ENCODE results near the gene MEGF11.
A peak's percentile ranks its signal among the peaks of the same experiment; 100 is the strongest.

Gene MEGF11

GRCh38 chr15:66096688-66097058, 156.9 kb downstream of the MEGF11 start:
- H3K79me2 ChIP-seq (ENCODE audit: control insufficient read depth, insufficient read depth, low read length), result no peaks in the 10 kb centered on the region
- H4K5ac ChIP-seq (ENCODE audit: low read length), result no peak overlapping the region
- H3K4me1 ChIP-seq (ENCODE audit: control insufficient read depth, low read depth, low read length), result peaks cover 2% of the 10 kb centered on the region
- H3K18ac ChIP-seq (ENCODE audit: low read length), result no peak overlapping the region
- no peaks in the 10 kb centered on the region for H3K36me3 ChIP-seq (ENCODE audit: control insufficient read depth, insufficient read depth, low read length)
- H2BK15ac ChIP-seq (replicated peaks; ENCODE audit: low read depth), result no peak overlapping the region
- H2AK5ac ChIP-seq (ENCODE audit: low read length), result no peak overlapping the region
- no peak overlapping the region for H3K27ac ChIP-seq (ENCODE audit: low read depth, low read length)
- no CpG with 5 or more reads among the region's 5 CpGs for WGBS (ENCODE audit: extremely low coverage, insufficient coverage, low lambda C conversion rate)
- H3K56ac ChIP-seq (ENCODE audit: low read length), result no peak overlapping the region
- no peak overlapping the region for H2BK5ac ChIP-seq (ENCODE audit: low read length)
- no peaks in the 10 kb centered on the region for H3K79me1 ChIP-seq (ENCODE audit: low read length)
- no peak overlapping the region for H3K4me2 ChIP-seq (ENCODE audit: low read length)
- no peak overlapping the region for H3K4ac ChIP-seq (ENCODE audit: low read depth, low read length)
- DNase-seq, result no peak
- no peak overlapping the region for H2BK120ac ChIP-seq (ENCODE audit: low read depth, low read length)
- H3K9ac ChIP-seq (ENCODE audit: low read length), result no peak overlapping the region
- H3K4me3 ChIP-seq (ENCODE audit: low read length), result no peak overlapping the region
- no peak overlapping the region for H3K23ac ChIP-seq (ENCODE audit: low read length)
- no peak overlapping the region for H4K8ac ChIP-seq (ENCODE audit: low read depth, low read length)
- no peaks in the 10 kb centered on the region for H3K27me3 ChIP-seq (ENCODE audit: insufficient read depth, low read length, poor library complexity)

- H2BK5ac ChIP-seq (ENCODE audit: low read length), result no peak overlapping the region
- H3K4ac ChIP-seq (ENCODE audit: low read depth, low read length), result no peak overlapping the region
- H3K9ac ChIP-seq (ENCODE audit: low read length), result no peak overlapping the region
- H3K4me2 ChIP-seq (ENCODE audit: low read length), result no peak overlapping the region
- no peak overlapping the region for H3K56ac ChIP-seq (ENCODE audit: low read length)
- H3K23ac ChIP-seq (ENCODE audit: low read length), result peak overlapping the region; percentile 75
- no peak overlapping the region for H4K5ac ChIP-seq (ENCODE audit: low read length)
- peak overlapping the region; percentile 11 for H2AK5ac ChIP-seq (ENCODE audit: low read length)
- no peaks in the 10 kb centered on the region for H3K4me1 ChIP-seq (ENCODE audit: control insufficient read depth, low read depth, low read length)
- no peak overlapping the region for H2BK120ac ChIP-seq (ENCODE audit: low read depth, low read length)
- no peaks in the 10 kb centered on the region for H3K79me2 ChIP-seq (ENCODE audit: control insufficient read depth, insufficient read depth, low read length)
- no peaks in the 10 kb centered on the region for H3K79me1 ChIP-seq (ENCODE audit: low read length)
- no peak overlapping the region for H4K8ac ChIP-seq (ENCODE audit: low read depth, low read length)
- WGBS (ENCODE audit: extremely low coverage, insufficient coverage, low lambda C conversion rate), result no CpG with 5 or more reads among the region's 15 CpGs
- no peaks in the 10 kb centered on the region for H3K36me3 ChIP-seq (ENCODE audit: control insufficient read depth, insufficient read depth, low read length)
- H3K18ac ChIP-seq (ENCODE audit: low read length), result no peak overlapping the region
- no peak overlapping the region for H2BK15ac ChIP-seq (replicated peaks; ENCODE audit: low read depth)
- no peaks in the 10 kb centered on the region for H3K27me3 ChIP-seq (ENCODE audit: insufficient read depth, low read length, poor library complexity)
- no peak for DNase-seq
- no peak overlapping the region for H3K27ac ChIP-seq (ENCODE audit: low read depth, low read length)
- H3K4me3 ChIP-seq (ENCODE audit: low read length), result no peak overlapping the region
Observed at GRCh38 chr15:66095871-66096687, 157.5 kb downstream of the MEGF11 start.

- Histone ChIP-seq H3K27ac (ENCODE audit: low read depth, low read length) (no peak overlapping the region), H3K4me1 (ENCODE audit: control insufficient read depth, low read depth, low read length) (no peaks in the 10 kb centered on the region), H3K23ac (ENCODE audit: low read length) (no peak overlapping the region), H3K4ac (ENCODE audit: low read depth, low read length) (no peak overlapping the region), H4K8ac (ENCODE audit: low read depth, low read length) (no peak overlapping the region), H3K4me2 (ENCODE audit: low read length) (no peak overlapping the region), H3K79me2 (ENCODE audit: control insufficient read depth, insufficient read depth, low read length) (no peaks in the 10 kb centered on the region), H3K18ac (ENCODE audit: low read length) (no peak overlapping the region), H3K79me1 (ENCODE audit: low read length) (no peaks in the 10 kb centered on the region), H2BK5ac (ENCODE audit: low read length) (no peak overlapping the region), H3K27me3 (ENCODE audit: insufficient read depth, low read length, poor library complexity) (no peaks in the 10 kb centered on the region), H3K4me3 (ENCODE audit: low read length) (no peak overlapping the region), H3K56ac (ENCODE audit: low read length) (no peak overlapping the region), H3K36me3 (ENCODE audit: control insufficient read depth, insufficient read depth, low read length) (no peaks in the 10 kb centered on the region), H2BK120ac (ENCODE audit: low read depth, low read length) (no peak overlapping the region), H2BK15ac (replicated peaks; ENCODE audit: low read depth) (no peak overlapping the region), H3K9ac (ENCODE audit: low read length) (no peak overlapping the region), H4K5ac (ENCODE audit: low read length) (no peak overlapping the region), H2AK5ac (ENCODE audit: low read length) (no peak overlapping the region)
- WGBS (ENCODE audit: extremely low coverage, insufficient coverage, low lambda C conversion rate), result no CpG with 5 or more reads among the region's 9 CpGs
- no peak for DNase-seq
Observed at GRCh38 chr15:66094331-66094730, 159.2 kb downstream of the MEGF11 start.

- Histone ChIP-seq H3K56ac (ENCODE audit: low read length) (no peak overlapping the region), H3K18ac (ENCODE audit: low read length) (no peak overlapping the region), H2BK15ac (replicated peaks; ENCODE audit: low read depth) (no peak overlapping the region), H3K27me3 (ENCODE audit: insufficient read depth, low read length, poor library complexity) (no peaks in the 10 kb centered on the region), H2BK5ac (ENCODE audit: low read length) (no peak overlapping the region), H3K4me3 (ENCODE audit: low read length) (no peak overlapping the region), H3K4ac (ENCODE audit: low read depth, low read length) (no peak overlapping the region), H3K9ac (ENCODE audit: low read length) (no peak overlapping the region), H3K79me1 (ENCODE audit: low read length) (no peaks in the 10 kb centered on the region), H3K4me2 (ENCODE audit: low read length) (no peak overlapping the region), H2AK5ac (ENCODE audit: low read length) (no peak overlapping the region), H4K5ac (ENCODE audit: low read length) (no peak overlapping the region), H3K79me2 (ENCODE audit: control insufficient read depth, insufficient read depth, low read length) (no peaks in the 10 kb centered on the region), H4K8ac (ENCODE audit: low read depth, low read length) (no peak overlapping the region), H3K23ac (ENCODE audit: low read length) (no peak overlapping the region), H2BK120ac (ENCODE audit: low read depth, low read length) (no peak overlapping the region), H3K4me1 (ENCODE audit: control insufficient read depth, low read depth, low read length) (no peaks in the 10 kb centered on the region), H3K36me3 (ENCODE audit: control insufficient read depth, insufficient read depth, low read length) (no peaks in the 10 kb centered on the region), H3K27ac (ENCODE audit: low read depth, low read length) (no peak overlapping the region)
- WGBS (ENCODE audit: extremely low coverage, insufficient coverage, low lambda C conversion rate), result no CpG with 5 or more reads among the region's 7 CpGs
- DNase-seq, result no peak
Observed at GRCh38 chr15:66092053-66093016, 161.2 kb downstream of the MEGF11 start.

DNA sequence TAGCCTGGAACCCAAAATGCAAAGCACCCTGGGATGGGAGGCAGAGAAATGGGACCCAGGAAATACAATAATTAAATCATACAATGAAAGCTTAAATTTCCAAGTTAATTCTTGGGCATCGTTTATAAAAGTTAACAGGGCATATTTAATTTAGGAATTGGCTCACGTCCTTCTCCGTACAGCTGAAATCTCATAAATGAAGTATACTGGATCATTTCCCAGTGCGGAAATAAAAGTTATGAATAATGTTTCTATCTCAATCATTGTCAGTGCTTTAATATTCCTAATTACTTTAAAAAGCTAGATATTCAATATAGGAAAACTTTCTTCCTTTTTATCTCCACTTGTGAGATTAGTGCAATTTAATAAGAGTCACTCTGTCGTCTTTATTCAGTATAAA, 164.0 kb downstream of the MEGF11 start:
- H3K23ac ChIP-seq (ENCODE audit: low read length), result no peak overlapping the region
- H3K18ac ChIP-seq (ENCODE audit: low read length), result no peak overlapping the region
- H4K5ac ChIP-seq (ENCODE audit: low read length), result no peak overlapping the region
- H3K36me3 ChIP-seq (ENCODE audit: control insufficient read depth, insufficient read depth, low read length), result no peaks in the 10 kb centered on the region
- no peaks in the 10 kb centered on the region for H3K79me1 ChIP-seq (ENCODE audit: low read length)
- no peak overlapping the region for H3K4ac ChIP-seq (ENCODE audit: low read depth, low read length)
- H3K4me3 ChIP-seq (ENCODE audit: low read length), result no peak overlapping the region
- no peak overlapping the region for H3K4me2 ChIP-seq (ENCODE audit: low read length)
- no peak overlapping the region for H4K8ac ChIP-seq (ENCODE audit: low read depth, low read length)
- no CpG with 5 or more reads among the region's 5 CpGs for WGBS (ENCODE audit: extremely low coverage, insufficient coverage, low lambda C conversion rate)
- no peak overlapping the region for H2BK120ac ChIP-seq (ENCODE audit: low read depth, low read length)
- H3K4me1 ChIP-seq (ENCODE audit: control insufficient read depth, low read depth, low read length), result no peaks in the 10 kb centered on the region
- H3K79me2 ChIP-seq (ENCODE audit: control insufficient read depth, insufficient read depth, low read length), result no peaks in the 10 kb centered on the region
- no peak overlapping the region for H3K56ac ChIP-seq (ENCODE audit: low read length)
- H3K27me3 ChIP-seq (ENCODE audit: insufficient read depth, low read length, poor library complexity), result no peaks in the 10 kb centered on the region
- DNase-seq, result no peak
- H2BK15ac ChIP-seq (replicated peaks; ENCODE audit: low read depth), result no peak overlapping the region
- H3K27ac ChIP-seq (ENCODE audit: low read depth, low read length), result no peak overlapping the region
- no peak overlapping the region for H2BK5ac ChIP-seq (ENCODE audit: low read length)
- H3K9ac ChIP-seq (ENCODE audit: low read length), result no peak overlapping the region
- no peak overlapping the region for H2AK5ac ChIP-seq (ENCODE audit: low read length)
